A549 (cell line): ENCODE data around the gene PFN1.

ENCODE experiments used
- EP300 ChIP-seq, 2 experiments: fragments of >200 bp; sonication (Bioruptor Twin); formaldehyde crosslinking; IDR thresholded peaks; 2 replicates in 1 of 2; 3 replicates in 1 of 2; pipeline ENCODE4 v1.6.1; 2016 to 2017
- RFX5 ChIP-seq: fragments of 450-650 bp; IDR thresholded peaks from 2 replicates; pipeline ENCODE4 v1.7.1; 2014; ENCODE audit warnings: antibody characterized with exemption, mild to moderate bottlenecking, moderate library complexity
- RNF2 ChIP-seq: fragments of 200-600 bp; sonication (generic); IDR thresholded peaks from 2 replicates; pipeline ENCODE4 v1.6.1; 2016; ENCODE audit warnings: low read depth, mild to moderate bottlenecking, antibody characterized with exemption, moderate library complexity, borderline replicate concordance
- ZC3H11A ChIP-seq: fragments of 450-650 bp; IDR thresholded peaks from 2 replicates; pipeline ENCODE4 v1.6.1; 2014; ENCODE audit warnings: antibody characterized with exemption, mild to moderate bottlenecking
- TF ChIP-seq, protein P1 (sequence below): fragments of 150-350 bp; IDR thresholded peaks from 2 replicates; pipeline ENCODE4 v1.6.1; 2014; ENCODE audit warnings: low read depth, mild to moderate bottlenecking, low read length
- TF ChIP-seq, protein P2 (sequence below): fragments of >200 bp; sonication (Bioruptor Twin); formaldehyde crosslinking; IDR thresholded peaks from 3 replicates; pipeline ENCODE4 v1.5.1; 2016
- TF ChIP-seq, protein P3 (sequence below): fragments of 200-600 bp; sonication (generic); IDR thresholded peaks from 2 replicates; pipeline ENCODE4 v1.6.1; 2016; ENCODE audit warnings: antibody characterized with exemption, mild to moderate bottlenecking, moderate library complexity
- TF ChIP-seq, protein P4 (sequence below): IDR thresholded peaks from 2 replicates; pipeline ENCODE4 v1.6.1; 2012

DNA sequence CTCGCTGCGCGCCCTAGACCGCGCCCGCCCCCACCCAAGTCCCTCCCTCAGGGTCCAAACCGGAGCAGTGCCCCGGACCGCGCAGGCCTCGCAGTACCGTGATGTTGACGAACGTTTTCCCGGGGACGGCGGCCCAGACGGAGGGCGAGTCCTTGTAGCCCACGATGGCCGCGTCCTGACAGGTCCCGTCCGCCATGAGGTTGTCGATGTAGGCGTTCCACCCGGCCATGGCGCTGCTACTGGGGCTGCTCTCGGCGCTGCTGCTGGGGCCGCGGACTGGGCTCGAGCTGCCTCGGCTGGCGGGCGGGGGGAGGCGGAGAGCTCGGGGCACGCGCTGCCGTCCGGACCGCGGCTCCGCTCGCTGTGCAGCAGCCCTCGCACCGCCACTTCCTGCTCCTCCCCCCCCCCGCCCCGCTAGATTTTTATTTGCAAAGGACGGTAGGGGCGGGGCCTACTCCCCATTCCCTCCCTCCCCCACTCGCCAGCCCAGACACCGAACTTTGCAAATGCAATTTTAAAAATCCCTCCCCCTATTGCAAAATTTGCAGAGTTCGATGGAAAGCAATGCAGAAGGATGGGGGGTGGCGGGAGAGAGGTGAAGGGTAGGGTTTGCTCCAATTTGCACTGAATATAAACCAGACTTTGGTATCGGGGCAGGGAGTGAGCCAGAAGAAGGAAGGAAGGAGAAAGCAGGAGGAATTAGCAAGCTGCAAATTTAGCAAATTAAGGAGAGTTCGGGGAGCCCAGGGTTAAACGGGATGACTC is at the start of gene PFN1:
- TF ChIP-seq ZC3H11A (no peak), EP300 (IDR thresholded peaks at IDR 0.05) (no peak), RFX5 (no peak), RNF2 (no peak)
- TF ChIP-seq, protein P1, sequence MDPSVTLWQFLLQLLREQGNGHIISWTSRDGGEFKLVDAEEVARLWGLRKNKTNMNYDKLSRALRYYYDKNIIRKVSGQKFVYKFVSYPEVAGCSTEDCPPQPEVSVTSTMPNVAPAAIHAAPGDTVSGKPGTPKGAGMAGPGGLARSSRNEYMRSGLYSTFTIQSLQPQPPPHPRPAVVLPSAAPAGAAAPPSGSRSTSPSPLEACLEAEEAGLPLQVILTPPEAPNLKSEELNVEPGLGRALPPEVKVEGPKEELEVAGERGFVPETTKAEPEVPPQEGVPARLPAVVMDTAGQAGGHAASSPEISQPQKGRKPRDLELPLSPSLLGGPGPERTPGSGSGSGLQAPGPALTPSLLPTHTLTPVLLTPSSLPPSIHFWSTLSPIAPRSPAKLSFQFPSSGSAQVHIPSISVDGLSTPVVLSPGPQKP, result no peak
- TF ChIP-seq, protein P2, sequence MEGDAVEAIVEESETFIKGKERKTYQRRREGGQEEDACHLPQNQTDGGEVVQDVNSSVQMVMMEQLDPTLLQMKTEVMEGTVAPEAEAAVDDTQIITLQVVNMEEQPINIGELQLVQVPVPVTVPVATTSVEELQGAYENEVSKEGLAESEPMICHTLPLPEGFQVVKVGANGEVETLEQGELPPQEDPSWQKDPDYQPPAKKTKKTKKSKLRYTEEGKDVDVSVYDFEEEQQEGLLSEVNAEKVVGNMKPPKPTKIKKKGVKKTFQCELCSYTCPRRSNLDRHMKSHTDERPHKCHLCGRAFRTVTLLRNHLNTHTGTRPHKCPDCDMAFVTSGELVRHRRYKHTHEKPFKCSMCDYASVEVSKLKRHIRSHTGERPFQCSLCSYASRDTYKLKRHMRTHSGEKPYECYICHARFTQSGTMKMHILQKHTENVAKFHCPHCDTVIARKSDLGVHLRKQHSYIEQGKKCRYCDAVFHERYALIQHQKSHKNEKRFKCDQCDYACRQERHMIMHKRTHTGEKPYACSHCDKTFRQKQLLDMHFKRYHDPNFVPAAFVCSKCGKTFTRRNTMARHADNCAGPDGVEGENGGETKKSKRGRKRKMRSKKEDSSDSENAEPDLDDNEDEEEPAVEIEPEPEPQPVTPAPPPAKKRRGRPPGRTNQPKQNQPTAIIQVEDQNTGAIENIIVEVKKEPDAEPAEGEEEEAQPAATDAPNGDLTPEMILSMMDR, result no peak
- TF ChIP-seq, protein P3, sequence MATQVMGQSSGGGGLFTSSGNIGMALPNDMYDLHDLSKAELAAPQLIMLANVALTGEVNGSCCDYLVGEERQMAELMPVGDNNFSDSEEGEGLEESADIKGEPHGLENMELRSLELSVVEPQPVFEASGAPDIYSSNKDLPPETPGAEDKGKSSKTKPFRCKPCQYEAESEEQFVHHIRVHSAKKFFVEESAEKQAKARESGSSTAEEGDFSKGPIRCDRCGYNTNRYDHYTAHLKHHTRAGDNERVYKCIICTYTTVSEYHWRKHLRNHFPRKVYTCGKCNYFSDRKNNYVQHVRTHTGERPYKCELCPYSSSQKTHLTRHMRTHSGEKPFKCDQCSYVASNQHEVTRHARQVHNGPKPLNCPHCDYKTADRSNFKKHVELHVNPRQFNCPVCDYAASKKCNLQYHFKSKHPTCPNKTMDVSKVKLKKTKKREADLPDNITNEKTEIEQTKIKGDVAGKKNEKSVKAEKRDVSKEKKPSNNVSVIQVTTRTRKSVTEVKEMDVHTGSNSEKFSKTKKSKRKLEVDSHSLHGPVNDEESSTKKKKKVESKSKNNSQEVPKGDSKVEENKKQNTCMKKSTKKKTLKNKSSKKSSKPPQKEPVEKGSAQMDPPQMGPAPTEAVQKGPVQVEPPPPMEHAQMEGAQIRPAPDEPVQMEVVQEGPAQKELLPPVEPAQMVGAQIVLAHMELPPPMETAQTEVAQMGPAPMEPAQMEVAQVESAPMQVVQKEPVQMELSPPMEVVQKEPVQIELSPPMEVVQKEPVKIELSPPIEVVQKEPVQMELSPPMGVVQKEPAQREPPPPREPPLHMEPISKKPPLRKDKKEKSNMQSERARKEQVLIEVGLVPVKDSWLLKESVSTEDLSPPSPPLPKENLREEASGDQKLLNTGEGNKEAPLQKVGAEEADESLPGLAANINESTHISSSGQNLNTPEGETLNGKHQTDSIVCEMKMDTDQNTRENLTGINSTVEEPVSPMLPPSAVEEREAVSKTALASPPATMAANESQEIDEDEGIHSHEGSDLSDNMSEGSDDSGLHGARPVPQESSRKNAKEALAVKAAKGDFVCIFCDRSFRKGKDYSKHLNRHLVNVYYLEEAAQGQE, result no peak
- TF ChIP-seq, protein P4, sequence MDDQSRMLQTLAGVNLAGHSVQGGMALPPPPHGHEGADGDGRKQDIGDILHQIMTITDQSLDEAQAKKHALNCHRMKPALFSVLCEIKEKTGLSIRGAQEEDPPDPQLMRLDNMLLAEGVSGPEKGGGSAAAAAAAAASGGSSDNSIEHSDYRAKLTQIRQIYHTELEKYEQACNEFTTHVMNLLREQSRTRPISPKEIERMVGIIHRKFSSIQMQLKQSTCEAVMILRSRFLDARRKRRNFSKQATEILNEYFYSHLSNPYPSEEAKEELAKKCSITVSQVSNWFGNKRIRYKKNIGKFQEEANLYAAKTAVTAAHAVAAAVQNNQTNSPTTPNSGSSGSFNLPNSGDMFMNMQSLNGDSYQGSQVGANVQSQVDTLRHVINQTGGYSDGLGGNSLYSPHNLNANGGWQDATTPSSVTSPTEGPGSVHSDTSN, result peak; percentile 49; the same call in 1 of the 2 replicates
